H1 (cell line): Measurements from ENCODE around the gene SENP3. TPM values are rescaled to one million over a fixed set of nuclear protein-coding genes. Genes with fewer than 3 reads are reported as not detected.

Source experiments
- ASH2L ChIP-seq: fragments of 200-600, 300-600 bp; sonication (generic); IDR thresholded peaks from one replicate; pipeline ENCODE4 v1.7.1; 2017; ENCODE audit warnings: low read length
- CBX8 ChIP-seq: fragments of 300-800, 300-1000 bp; sonication (generic); IDR thresholded peaks from 2 replicates; pipeline ENCODE4 v1.7.1; 2016; ENCODE audit warnings: low read depth, low read length, borderline replicate concordance
- CHD2 ChIP-seq: IDR thresholded peaks from 2 replicates; pipeline ENCODE4 v1.6.1; 2012; ENCODE audit warnings: low read length, improper control_type of control experiment
- NRF1 ChIP-seq: IDR thresholded peaks from 2 replicates; pipeline ENCODE4 v1.6.1; 2011; ENCODE audit warnings: mild to moderate bottlenecking, low read depth, low read length, improper control_type of control experiment
- POLR2AphosphoS5 ChIP-seq: IDR thresholded peaks from 2 replicates; pipeline ENCODE4 v1.6.1; 2011; ENCODE audit warnings: low read depth, low read length
- TAF7 ChIP-seq: optimal IDR thresholded peaks from 2 replicates; pipeline ENCODE3; 2011; ENCODE audit warnings: low read depth, mild to moderate bottlenecking, inconsistent platforms, low read length, moderate library complexity, borderline replicate concordance
- polyA plus RNA-seq, 7 experiments: library from polyadenylated mRNA; depleted of rRNA in 3 of 7; stranded (reverse) in 5 of 7; unstranded in 2 of 7; fragments of >200 nt in 5 of 7; fragments of 200-250 nt in 2 of 7; gene quantifications; 1 replicate in 5 of 7; 2 replicates in 1 of 7; 4 replicates in 1 of 7; pipeline versions ENCODE4 v1.2.1 to v1.2.3, GENCODE V29; 2011 to 2013; ENCODE audit warnings: missing spikeins in 2 of 7, mixed read lengths in 2 of 7
- total RNA-seq: library from RNA; stranded (reverse); fragmentation: NEBNext Ultra II Directional; extraction: Animal tissue kit (Norgen Biotek cat#: 25700); gene quantifications from 2 replicates; pipeline ENCODE4 v1.2.1, GENCODE V29; 2021
- TF ChIP-seq, protein P1 (sequence below): IDR thresholded peaks from 2 replicates; pipeline ENCODE4 v1.6.1; 2012; ENCODE audit warnings: inconsistent platforms

Gene SENP3
- total and polyA plus RNA-seq, 2 of the 8 experiments (the other 6 are each of a cell fraction or from before 2014, with no cell fraction given) = 86.2 to 129 TPM

GRCh38 chr17:7561589-7562207, at the start of gene SENP3 (continued):
- TF ChIP-seq POLR2AphosphoS5 (peak; percentile 36), CBX8 (no peak), TAF7 (peak; percentile 58), ASH2L (peak; percentile 85), NRF1 (peak; percentile 59), CHD2 (no peak)
- TF ChIP-seq, protein P1, sequence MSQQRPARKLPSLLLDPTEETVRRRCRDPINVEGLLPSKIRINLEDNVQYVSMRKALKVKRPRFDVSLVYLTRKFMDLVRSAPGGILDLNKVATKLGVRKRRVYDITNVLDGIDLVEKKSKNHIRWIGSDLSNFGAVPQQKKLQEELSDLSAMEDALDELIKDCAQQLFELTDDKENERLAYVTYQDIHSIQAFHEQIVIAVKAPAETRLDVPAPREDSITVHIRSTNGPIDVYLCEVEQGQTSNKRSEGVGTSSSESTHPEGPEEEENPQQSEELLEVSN = peak; percentile 53
- TF ChIP-seq, all 59 proteins: peak for 18
